ENCODE results near the gene NTRK3.
"Not testable (repeated sequence)": the region's sequence is repeated elsewhere in the genome, so short reads cannot be mapped to it uniquely, and the experiment has no call there.

Gene NTRK3

DNA sequence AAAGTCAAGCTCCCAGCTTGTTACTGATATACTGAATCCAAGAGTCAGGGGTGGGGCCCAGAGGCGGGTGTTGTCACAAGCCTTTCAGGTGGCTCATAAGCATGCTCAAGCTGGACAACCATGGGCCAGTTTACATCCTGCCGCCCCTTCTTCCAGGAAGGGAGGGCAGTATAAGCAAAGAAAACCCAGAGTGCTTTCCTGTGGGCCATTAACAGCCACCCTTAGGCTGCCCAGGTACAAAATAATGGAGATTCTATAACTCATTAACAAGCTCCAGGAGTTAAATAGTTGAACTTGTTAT is 183.2 kb downstream of the NTRK3 start:
- no peak for DNase-seq (ENCODE audit: low read depth)

DNA sequence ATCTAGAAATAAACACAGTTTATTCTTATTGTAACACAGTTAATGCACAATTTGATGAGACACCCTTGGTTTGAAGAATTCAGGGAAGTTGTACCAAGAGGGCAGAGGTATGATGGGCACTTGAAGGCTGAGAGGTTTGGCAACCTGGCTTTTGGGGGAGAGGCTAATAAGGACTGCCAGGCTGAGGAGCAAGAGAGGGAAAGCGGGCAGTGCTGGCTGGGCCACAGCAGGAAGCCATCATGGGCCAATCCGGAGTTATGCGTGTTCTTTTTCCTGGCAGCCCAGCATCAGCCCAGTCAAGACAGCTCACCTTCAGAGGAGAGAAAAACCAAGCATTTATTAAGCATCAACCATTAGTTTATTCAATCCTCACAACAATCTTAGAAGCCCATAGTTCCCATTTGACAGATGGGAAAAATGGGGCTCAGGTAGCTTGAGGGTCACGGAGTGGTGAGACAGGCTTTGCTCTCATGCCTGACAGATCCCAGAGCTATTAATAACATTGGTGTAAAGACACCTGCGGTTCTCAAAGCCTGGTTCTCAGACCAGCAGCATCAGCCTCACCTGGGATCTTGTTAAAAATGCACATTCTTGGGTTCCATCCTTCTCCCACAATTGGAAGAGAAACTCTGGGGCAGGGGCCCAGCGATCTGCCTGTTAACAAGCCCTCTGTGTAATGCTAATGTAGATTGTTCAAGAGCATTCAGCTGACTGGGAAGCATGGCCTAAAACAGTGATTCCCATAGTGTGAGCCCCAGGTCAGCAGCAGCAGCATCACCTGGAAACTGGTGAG is 183.7 kb downstream of the NTRK3 start:
- no peak for DNase-seq (ENCODE audit: low read depth)

- not testable (repeated sequence) for DNase-seq (ENCODE audit: low read depth)
Measured at GRCh38 chr15:88072133-88072532, 184.4 kb downstream of the NTRK3 start.

DNA sequence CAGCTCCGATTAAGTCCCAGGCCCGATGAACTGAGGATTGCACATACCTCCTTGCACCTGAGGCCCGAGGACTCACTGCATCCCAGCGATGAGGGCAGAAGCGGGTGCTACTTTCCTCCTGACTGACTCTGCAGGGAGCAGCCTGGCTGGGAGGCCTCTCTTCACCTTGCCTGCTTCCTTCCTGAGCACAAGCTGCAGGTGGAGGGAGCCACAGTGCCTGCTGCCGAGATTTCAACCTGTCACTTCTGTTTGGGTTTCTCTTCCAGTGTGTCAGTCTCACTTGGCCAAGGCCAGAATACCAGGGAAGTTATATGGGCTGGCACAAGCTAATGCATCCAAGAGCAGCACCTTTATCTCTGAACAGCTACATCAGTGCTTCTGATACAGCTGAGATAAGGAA is 185.4 kb downstream of the NTRK3 start:
- no peak for DNase-seq (ENCODE audit: low read depth)

- no peak for DNase-seq (ENCODE audit: low read depth)
Measured at GRCh38 chr15:88069561-88069960, 187.0 kb downstream of the NTRK3 start.

GRCh38 chr15:88067331-88067685 is 189.2 kb downstream of the NTRK3 start:
- DNase-seq (ENCODE audit: low read depth), result no peak

DNA sequence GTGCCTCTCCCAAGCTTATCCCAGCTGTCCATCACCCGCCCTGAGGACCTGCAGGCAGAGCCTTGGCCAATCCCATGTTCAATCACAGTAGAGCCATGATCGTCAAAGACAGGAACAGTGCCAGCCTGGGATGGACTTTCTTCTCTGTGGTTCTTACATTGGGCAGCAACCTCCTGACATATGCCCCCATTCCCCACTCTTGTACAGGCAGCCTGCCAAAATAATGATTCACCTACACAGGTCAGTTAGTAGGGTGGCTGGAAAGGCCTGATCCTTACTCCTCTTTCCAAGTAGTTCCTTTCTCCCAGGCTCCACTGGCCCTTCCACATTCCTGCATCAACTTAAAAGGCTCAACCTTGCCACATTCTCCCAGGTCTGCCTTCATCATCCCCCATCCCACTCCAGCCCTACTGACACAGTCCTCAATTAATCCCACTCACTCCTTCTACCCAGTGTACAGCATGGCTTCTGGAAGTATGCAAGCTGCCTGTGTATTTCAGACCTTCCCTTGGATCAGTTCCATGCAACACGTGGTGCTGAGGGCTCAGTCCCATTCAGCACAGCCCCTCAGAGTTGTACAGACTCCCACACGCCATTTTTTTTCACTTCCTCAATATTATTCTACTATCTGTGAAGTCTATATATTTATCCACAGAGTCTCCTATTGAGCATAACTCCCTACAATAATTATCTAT is 189.8 kb downstream of the NTRK3 start:
- DNase-seq (ENCODE audit: low read depth), result no peak

DNA sequence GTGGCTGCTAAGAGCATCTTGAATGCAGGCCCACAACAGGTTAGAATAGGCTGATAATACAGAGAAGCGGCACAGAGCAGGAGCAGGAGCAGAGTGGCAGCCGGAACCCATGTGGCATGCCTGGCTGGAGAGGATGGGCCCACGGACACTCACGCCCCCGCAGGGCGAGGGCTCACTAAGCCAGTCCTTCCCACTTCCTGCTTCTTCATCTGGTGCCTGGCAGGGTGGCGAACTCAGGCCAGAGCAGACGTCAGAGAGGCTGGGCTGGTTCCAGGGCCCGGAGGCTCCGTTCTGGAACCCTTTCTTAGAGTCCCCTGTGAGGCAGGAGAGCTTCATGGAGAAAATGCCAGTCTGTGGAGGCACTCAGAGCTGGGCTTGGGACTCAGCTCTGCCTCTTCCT is 195.1 kb downstream of the NTRK3 start:
- no peak for DNase-seq (ENCODE audit: low read depth)

DNA sequence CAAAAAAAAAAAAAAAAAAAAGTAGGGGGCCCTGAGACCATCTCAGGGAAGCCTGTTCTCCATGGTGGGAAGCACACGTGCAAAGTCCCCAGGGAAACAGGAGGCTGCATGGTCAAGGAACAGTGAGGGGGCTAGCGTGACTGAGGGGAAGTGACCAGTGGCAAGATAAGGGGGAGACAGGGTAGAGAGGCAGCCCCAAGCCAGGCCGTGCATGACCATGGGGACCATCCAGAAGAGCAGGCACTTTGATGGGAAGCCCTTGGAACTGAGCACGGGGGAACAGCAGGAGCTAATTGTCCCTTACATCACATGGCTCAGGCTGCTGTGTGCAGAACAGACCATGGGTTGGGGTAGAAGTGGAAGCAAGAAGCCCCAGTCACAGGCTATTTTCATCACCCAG is 196.2 kb downstream of the NTRK3 start:
- DNase-seq (ENCODE audit: low read depth), result no peak

DNA sequence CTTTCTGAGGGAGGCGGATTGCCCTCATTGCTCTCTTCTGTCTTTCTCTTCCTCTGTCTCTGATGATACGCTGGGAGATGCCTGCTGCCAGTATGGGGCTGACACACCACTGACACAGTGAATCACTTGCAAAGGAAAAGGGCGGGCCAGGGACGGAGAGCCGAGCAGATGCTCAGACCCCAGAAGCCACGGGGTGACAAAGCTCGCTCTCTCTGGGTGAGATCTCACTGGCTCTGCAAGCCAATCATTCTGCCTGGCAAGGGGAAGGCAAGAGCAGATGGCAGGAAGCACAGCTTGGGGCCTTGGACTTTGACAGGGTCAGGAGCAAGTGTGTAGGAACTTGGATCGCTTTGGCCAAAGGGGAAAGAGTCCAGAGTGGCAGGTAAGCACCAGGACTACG is 198.7 kb downstream of the NTRK3 start:
- no peak for DNase-seq (ENCODE audit: low read depth)

- DNase-seq (ENCODE audit: low read depth), result no peak
Measured at GRCh38 chr15:88049506-88049905, 207.0 kb downstream of the NTRK3 start.

DNA sequence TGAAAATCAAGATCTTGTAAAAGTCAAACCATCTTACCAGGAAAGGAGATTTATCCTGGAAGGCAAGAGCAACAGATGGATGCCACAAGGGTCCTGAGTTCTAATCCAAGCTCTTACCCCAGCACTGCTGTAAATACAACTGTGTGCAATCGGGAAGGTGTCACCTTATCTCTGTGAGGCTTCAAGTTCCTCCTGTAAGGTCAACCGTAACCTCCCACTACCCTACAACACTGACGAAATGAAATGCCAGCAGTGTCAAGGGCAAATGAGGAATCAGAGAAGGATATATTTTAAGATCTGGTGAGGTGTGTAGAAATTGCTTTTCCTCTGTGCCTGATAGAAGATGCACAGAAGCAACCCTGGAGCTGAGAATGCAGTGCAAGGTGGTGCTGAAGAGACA is 207.8 kb downstream of the NTRK3 start:
- DNase-seq (ENCODE audit: low read depth), result no peak

DNA sequence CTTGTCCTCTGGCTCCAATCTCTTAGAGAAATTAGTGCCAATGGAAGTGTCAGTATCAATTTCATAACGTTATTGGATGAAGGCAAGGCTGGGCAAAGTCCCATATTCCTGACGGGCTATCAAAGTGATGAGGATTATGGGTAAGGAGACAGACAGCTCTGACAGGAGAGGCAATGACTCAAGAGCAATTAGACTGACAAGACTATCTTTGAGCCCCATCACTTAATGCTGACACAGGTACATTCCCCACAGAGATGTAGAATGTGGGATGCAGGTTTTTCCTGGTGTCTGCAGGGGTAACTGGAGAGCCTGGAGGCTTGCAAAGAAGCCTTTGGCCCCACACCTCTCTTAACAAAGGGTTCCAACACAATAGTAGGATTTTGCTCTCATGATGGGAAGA is 208.3 kb downstream of the NTRK3 start:
- no peak for DNase-seq (ENCODE audit: low read depth)

- no peak for DNase-seq (ENCODE audit: low read depth)
Measured at GRCh38 chr15:88046576-88047129, 209.9 kb downstream of the NTRK3 start.

DNA sequence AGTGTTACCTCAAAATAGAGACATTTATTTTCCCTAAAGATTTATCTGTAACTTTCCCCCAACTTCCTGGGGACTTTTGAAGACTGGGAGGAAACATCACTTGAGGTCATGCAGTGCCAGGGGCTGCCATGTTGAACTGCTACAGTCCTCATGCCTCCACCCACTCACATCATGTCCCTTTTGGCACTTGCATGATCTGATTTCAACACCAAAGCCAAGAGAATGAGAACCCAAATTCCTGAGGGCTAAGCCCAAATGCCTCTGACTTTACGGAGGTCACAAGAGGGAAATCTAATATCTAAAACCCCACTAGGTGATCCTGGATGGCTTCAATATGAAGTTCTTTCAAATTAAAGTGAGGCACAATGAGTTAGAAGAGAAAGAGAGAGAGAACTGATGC is 213.1 kb downstream of the NTRK3 start:
- no peak for DNase-seq (ENCODE audit: low read depth)

DNA sequence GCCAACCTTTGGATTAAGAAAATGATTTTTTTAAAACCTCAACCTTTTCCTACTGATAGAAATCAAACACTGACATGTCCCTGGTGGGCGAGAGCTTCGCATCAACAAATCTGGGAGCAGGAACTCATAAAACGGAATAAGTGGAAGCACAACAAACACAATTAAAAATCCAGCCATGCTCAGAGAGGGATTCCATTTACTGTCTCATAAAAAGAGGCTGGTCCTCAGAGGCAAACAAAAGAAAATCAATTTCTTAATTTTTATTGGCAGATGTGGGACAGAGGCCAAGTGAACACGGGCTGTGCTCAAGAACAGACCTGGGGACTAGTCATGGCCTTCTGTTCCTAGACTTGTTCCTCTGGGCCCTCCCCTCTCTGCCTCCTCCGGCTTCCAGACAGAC is 214.5 kb downstream of the NTRK3 start:
- DNase-seq (ENCODE audit: low read depth), result no peak

DNA sequence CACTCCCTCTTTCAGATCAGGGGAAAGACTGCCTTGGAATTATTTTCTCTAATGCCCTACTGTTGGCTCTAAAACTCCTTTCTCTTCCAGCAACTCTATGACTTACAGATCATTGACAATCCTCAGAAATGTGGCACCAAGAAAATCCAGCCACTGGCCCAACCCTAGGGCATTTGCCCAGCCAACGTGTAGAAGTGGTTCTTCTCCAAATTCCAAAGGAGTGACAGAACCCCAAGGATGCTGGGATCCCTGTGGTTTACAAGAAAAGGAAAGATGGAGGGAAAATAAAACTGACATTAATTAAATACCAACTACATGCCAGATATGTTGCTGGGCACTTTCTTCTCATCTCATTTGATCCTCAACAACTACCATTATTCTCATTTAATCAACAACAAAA is 216.0 kb downstream of the NTRK3 start:
- no peak for DNase-seq (ENCODE audit: low read depth)

- DNase-seq (ENCODE audit: low read depth), result no peak
Measured at GRCh38 chr15:88038261-88038660, 218.3 kb downstream of the NTRK3 start.

DNA sequence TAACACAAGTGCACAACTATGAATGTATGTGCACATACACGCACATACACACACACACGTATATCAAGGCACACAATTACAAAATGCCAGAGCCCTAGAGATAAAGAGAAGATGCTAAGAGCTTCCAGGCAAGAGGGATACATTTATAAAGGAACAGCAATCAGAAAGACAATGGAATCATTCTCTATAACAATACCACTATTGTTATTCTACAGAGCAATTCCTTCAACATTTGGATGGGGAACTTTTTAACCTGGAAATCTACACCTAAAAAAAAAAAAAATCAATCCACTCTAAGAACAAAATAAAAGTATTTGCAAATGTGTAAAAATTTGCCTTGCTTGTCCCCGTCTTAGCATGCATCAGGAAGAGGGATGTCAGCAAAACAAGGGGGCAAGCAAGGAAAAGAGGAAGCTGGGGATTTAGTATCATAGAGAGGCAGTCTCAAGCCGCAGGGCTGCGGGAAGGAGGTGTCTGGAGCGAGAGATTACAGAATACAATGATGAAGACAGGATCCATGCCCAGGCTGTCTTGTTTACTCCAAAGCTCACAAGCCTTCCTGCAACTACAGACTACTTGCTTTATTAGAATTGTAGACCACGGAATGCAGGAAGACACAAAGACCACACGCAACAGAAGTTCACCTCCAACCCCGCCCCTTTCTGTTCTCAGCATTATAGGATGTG is 220.2 kb downstream of the NTRK3 start:
- no peak for DNase-seq (ENCODE audit: low read depth)

DNA sequence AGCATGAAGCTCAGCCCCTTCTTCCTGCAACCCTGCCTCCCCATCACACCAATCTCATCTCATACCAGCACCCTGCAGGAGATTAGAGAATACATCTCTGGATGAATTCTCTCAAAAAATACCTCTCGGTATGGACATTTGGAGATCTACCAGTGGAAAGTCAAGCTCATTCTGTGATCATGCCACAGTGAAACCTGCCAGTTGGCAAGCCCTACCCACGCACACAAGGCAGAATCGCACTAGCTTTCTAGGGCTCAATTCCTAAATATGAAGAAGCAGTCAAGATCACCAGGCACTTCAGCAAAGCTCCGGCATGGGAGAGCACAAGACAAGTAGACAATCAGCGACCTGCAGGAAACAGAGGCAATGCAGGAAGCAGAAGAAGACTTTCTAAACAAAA is 221.2 kb downstream of the NTRK3 start:
- DNase-seq (ENCODE audit: low read depth), result no peak

- DNase-seq (ENCODE audit: low read depth), result not testable (repeated sequence)
Measured at GRCh38 chr15:88033421-88033820, 223.1 kb downstream of the NTRK3 start.

DNA sequence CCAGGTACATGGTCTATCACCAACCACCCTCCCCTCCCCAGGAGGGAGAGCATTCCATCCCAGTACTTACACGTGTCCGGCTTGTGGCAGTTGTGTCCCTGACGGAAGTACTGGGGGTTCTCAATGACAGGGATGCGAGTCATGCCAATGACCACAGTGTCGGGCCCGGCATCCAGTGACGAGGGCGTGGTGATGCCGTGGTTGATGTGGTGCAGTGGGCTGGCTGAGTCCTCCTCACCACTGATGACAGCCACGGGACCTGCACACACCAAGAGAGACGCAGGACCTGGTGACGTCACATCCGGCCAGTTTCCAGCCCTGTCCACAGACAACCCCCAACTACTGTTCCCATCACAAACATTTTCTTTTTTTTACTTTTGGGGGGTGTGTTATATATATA is 223.8 kb downstream of the NTRK3 start:
- no peak for DNase-seq (ENCODE audit: low read depth)

DNA sequence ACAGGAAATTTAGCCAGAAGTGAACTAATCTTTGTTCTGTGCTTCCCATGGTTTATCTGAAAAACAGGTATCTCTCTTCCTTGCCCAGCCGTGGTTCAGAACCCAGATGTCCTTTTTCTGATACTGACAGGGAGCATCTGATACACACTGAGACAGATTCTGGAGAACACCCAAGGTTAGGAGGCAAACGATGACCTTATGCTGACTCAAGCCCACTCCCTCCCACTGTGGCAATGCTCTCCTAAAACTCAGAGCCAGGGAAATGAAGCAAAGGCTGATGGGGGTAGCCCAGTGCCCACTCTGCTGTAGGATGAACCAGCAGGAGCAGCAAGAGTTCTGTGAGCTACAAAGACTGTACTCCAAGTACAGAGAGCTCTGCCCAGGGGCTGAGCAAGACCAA is 225.1 kb downstream of the NTRK3 start:
- no peak for DNase-seq (ENCODE audit: low read depth)
